GM19328 (cell line): ENCODE measurements around the gene GTF3C5.
"Not testable (repeated sequence)": the region's sequence is repeated elsewhere in the genome, so short reads cannot be mapped to it uniquely, and the experiment has no call there.

Experiments
- ATAC-seq: cut with Tn5 transposase; IDR thresholded peaks from one replicate; pipeline ENCODE4 v1.9.1; 2021; ENCODE audit warnings: mild to moderate bottlenecking, moderate library complexity; ENCODE audit not compliant: unreplicated experiment

GTF3C5 gene

DNA sequence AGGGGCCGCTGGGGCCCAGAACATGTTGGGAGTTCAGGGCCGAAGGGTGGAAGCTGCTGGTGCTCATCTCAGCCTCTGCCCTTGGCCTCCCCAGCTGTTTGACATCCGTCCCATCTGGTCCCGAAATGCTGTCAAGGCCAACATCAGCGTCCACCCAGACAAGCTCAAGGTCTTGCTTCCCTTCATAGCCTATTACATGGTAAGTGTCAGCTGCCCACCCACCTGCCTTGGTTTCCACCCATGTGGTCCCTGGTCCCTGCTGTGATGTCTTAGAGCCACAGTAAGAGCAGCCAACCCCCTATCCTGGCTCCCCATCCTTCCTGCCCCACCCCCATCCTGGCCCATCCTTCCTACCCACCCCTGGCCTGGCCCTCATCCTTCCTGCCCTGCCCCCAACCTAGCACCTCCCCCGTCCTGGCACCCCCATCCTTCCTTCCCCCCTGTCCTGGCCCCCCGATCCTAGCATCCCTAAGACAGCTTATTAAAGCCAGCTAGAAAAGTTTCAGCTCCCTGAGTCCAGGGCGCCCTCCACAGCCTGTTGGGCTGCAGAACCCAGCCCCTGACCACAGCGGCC, 21.3 kb downstream of the GTF3C5 start:
- no peak for ATAC-seq

DNA sequence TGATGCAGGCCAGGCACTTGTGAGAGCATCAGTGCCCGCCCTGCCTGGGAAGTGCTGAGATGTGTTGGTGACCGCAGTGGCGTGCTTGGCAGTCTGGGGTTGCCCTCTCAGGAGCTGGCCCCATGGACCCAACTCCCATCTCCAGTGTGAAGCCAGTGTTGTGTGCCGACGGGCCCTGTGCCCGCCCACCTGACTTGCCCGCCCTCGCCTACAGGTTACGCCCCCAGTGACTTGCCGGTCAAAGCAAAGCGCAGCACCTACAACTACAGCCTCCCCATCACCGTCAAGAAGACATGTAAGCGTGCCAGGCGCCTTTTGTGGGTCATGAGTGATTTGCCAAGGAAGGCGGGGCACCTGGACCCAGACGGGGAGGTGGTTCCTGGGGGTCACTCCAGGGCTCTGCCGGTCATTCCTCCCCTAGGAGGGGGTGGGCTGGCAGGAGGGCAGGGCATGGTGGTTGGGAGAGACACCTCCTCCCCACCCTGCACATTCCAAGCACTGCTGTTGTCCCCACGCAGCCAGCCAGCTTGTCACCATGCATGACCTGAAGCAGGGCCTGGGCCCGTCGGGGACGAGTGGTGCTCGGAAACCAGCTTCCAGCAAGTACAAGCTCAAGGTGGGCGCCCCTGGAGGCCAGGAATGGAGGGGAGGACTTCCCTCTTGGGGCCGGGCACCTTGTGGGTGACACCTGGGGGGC, 23.5 kb downstream of the GTF3C5 start:
- ATAC-seq: no peak

DNA sequence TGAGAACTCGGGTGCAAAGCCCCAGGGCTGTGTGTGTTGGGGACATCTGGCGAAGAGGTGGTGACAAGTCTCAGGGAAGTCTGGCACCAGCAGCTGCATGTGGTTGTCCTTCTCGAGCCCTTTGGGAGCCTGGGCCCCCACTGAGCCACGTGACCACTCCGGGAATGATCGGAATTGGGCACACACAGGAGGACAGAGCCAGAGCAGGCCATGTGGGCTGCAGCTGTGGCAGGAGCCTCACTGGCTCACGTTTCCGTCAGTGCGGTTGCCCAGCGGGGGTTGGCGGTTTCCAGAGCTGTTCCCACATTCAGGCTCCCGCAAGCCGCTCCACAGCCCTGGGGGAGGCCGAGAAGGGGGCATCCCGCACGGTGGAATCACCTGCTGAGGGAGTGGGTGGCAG, 24.2 kb downstream of the GTF3C5 start:
- no peak for ATAC-seq

DNA sequence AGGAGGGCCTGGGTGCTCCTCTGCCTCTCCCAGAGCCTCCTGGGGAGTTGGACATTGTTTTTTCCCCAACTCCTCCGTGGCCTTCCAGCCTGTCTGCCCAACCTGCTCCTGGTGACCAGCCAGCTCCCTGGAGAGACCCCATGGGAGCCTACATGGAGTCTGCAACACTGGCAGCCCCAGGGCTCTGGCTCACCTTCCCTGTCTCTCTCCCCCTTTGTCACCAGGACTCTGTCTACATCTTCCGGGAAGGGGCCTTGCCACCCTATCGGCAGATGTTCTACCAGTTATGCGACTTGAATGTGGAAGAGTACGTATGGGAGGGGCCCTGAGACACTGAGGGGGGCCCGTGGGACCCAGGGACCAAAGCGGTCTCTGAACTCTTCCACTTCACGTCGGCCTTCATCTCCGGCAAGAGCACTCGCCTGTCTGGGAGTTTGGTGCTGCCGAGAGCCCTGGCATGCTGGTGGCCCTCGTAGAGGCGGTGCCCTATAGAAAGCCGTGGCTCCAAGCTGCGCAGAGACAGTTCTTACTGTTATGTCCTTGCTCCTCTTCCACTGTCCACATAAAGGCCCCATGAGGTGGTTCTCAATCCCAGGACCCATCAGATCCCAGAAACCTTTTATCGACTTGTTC, 25.1 kb downstream of the GTF3C5 start:
- ATAC-seq: no peak

DNA sequence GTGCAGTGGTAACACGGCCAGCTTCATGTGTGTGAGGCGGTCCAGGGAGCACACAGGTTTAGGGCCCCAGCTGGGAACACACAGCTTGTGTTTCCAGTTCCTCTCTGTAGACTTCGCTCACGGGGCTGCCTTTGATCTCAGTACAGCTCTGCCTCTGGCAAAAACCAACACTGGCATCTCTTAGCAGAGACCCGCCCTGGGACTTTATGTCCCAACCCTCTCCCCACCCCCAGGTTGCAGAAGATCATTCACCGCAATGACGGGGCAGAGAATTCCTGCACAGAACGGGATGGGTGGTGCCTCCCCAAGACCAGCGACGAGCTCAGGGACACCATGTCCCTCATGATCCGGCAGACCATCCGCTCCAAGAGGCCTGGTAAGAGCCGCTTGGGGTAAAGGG, 25.7 kb downstream of the GTF3C5 start:
- ATAC-seq: no peak

- no peak for ATAC-seq
Observed at GRCh38 chr9:133057006-133057405, 26.2 kb downstream of the GTF3C5 start.

- no peak for ATAC-seq
Observed at GRCh38 chr9:133057553-133057952, 26.8 kb downstream of the GTF3C5 start.

DNA sequence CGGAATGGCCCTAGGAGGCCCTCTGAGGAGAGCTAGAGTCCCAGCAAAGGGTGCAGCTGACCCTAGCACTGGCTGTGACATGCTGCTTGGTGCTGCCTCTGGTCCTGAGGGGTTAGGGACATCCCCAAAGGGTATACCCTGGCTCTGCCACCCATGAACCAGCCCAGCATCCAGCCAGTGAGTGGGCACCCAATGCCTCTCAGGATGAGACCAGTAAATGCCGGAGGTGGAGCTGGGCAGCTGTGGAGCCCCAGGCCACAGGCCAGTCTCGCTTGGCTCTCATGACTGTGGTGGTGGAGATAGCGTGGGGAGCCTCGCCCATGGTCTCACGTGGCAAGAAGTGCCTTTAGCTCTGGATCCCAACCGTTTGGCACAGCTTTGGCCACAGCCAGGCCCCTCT, 27.3 kb downstream of the GTF3C5 start:
- no peak for ATAC-seq

DNA sequence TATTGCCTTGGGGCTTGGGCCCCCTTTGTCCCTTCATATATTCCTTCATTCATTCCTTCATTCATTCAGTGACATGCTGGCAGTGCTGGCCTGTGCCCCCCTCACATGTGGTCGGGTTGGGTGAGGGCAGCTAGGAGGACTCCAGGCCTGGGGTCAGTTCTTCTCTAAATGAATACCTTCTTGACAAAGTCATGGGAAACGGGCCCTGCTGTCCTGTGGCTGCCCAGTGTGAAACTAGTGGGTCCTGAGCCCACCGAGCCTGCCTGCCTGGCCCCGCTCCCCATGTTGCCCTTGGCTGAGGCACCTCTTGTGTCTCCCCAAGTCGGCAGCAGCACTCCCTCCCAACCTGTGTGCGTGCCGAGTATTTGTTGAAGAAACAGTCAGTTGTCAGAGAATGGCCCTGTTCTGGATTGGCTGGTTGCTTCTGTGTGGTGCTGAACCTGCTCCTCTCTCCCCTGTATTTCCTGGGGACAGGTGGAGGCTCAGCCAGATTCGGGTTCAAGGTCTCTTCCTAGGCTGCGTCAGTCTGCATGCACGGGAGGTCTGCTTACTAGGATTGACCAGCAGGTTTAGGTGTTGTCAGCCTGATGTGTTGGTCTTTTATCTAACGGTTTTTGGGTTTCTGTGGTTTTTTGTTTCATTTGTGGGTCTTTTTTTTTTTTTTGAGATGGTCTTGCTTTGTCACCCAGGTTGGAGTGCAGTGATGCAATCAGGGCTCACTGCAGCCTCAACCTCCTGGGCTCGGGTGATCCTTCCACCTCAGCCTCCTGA, 27.9 kb downstream of the GTF3C5 start:
- no peak for ATAC-seq

- ATAC-seq: no peak
Observed at GRCh38 chr9:133059623-133060022, 28.8 kb downstream of the GTF3C5 start.

DNA sequence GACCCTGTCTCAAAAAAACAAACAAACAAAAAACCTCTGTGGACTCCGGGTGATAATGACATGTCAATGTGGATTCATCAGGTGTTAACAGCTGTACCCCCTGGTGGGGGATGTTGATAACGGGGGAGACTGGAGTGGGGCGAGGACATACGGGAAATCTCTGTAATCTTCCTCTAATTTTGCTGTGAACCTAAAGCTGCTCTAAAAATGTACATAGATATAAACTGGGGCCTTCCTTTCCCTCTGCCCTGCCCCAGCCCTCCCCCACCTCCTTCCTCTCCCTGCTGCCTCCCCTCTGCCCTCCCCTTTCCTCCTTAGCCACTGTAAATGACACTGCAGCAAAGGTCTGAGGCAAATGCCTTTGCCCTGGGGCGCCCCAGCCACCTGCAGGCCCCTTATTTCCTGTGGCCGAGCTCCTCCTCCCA, 29.6 kb downstream of the GTF3C5 start:
- ATAC-seq: no peak

DNA sequence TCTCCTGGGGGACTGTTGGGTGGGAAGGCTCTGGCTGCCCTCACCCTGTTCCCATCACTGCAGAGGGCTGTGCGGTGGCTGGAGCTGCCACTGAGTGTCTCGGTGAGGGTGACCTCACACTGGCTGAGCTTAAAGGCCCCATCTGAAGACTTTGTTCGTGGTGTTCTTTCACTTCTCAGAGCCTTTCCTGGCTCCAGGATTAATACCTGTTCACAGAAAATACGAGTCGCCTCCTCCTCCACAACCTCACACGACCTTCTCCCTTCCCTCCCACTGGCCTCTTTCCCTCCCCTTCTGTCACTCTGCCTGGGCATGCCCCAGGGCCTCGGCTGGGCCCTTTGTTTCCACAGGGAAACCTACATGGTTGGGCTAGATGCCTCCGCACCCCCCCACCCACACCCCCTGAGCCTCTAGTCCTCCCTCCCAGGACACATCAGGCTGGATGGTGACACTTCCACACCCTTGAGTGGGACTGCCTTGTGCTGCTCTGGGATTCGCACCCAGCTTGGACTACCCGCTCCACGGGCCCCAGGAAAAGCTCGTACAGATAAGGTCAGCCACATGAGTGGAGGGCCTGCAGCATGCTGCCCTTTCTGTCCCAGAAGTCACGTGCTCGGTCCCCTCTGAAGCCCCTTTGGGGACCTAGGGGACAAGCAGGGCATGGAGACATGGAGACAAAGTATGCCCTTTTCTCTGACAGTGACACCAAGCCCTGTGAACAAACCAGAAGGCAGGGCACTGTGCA, 30.4 kb downstream of the GTF3C5 start:
- not testable (repeated sequence) for ATAC-seq

DNA sequence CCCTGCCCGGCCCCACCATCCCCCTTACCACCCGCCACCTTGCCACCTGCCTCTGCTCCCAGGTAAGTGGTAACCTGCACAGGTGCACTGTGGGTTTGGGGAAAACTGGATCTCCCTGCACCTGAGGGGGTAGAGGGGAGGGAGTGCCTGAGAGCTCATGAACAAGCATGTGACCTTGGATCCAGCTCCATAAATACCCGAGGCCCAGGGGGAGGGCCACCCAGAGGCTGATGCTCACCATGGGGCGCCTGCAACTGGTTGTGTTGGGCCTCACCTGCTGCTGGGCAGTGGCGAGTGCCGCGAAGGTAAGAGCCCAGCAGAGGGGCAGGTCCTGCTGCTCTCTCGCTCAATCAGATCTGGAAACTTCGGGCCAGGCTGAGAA, 31.0 kb downstream of the GTF3C5 start, which contains the start of gene CEL:
TSS of gene CEL (plus strand) at position 218 of the 382 bp plus-strand sequence. CDS start at position 240, 22 bp downstream.
- ATAC-seq: not testable (repeated sequence)

DNA sequence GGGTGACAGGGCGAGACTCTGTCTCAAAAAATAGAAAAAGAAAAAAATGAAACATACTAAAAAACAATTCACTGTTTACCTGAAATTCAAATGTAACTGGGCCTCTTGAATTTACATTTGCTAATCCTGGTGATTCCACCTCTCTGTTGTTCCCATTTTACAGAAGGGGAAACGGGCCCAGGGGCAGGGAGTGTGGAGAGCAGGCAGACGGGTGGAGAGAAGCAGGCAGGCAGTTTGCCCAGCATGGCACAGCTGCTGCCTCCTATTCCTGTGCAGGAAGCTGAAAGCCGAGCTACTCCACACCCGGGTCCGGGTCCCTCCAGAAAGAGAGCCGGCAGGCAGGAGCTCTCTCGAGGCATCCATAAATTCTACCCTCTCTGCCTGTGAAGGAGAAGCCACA, 31.8 kb downstream of the GTF3C5 start:
- not testable (repeated sequence) for ATAC-seq

GRCh38 chr9:133063159-133063499, 32.3 kb downstream of the GTF3C5 start:
- ATAC-seq: no peak

GRCh38 chr9:133063500-133064231, 32.9 kb downstream of the GTF3C5 start:
- no peak for ATAC-seq

DNA sequence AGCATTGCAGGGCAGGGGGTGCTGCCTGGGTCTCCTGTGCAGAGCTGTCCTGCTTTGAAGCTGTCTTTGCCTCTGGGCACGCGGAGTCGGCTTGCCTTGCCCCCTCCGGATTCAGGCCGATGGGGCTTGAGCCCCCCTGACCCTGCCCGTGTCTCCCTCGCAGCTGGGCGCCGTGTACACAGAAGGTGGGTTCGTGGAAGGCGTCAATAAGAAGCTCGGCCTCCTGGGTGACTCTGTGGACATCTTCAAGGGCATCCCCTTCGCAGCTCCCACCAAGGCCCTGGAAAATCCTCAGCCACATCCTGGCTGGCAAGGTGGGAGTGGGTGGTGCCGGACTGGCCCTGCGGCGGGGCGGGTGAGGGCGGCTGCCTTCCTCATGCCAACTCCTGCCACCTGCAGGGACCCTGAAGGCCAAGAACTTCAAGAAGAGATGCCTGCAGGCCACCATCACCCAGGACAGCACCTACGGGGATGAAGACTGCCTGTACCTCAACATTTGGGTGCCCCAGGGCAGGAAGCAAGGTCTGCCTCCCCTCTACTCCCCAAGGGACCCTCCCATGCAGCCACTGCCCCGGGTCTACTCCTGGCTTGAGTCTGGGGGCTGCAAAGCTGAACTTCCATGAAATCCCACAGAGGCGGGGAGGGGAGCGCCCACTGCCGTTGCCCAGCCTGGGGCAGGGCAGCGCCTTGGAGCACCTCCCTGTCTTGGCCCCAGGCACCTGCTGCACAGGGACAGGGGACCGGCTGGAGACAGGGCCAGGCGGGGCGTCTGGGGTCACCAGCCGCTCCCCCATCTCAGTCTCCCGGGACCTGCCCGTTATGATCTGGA, 33.7 kb downstream of the GTF3C5 start:
- no peak for ATAC-seq

- ATAC-seq: no peak
Observed at GRCh38 chr9:133065070-133065388, 34.2 kb downstream of the GTF3C5 start.

DNA sequence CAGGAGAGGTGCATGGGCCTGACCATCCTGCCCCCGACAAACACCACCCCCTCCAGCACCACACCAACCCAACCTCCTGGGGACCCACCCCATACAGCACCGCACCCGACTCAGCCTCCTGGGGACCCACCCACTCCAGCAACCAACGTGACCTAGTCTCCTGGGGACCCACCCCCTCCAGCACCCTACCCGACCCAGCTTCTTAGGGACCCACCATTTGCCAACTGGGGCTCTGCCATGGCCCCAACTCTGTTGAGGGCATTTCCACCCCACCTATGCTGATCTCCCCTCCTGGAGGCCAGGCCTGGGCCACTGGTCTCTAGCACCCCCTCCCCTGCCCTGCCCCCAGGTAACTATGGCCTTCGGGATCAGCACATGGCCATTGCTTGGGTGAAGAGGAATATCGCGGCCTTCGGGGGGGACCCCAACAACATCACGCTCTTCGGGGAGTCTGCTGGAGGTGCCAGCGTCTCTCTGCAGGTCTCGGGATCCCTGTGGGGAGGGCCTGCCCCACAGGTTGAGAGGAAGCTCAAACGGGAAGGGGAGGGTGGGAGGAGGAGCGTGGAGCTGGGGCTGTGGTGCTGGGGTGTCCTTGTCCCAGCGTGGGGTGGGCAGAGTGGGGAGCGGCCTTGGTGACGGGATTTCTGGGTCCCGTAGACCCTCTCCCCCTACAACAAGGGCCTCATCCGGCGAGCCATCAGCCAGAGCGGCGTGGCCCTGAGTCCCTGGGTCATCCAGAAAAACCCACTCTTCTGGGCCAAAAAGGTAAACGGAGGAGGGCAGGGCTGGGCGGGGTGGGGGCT, 35.6 kb downstream of the GTF3C5 start:
- no peak for ATAC-seq
